ENCODE results near the gene TNS4. TPM values are rescaled to one million over a fixed set of nuclear protein-coding genes. Genes with fewer than 3 reads are reported as not detected.

The TNS4 gene
- total RNA-seq, 1 donor from 2014 or later: not detected

- peaks cover 46% of the 10 kb centered on the region for H3K4me1 ChIP-seq
- no peaks in the 10 kb centered on the region for H3K27me3 ChIP-seq (ENCODE audit: low read depth)
- no peak for TF ChIP-seq CTCF (IDR thresholded peaks at IDR 0.05; ENCODE audit: borderline replicate concordance)
- DNase-seq: no peak
- H3K9me3 ChIP-seq (replicated peaks): peaks cover 4% of the 10 kb centered on the region
- H3K27ac ChIP-seq (replicated peaks): no peak overlapping the region
- H3K36me3 ChIP-seq: no peaks in the 10 kb centered on the region
- H3K4me3 ChIP-seq: no peak overlapping the region
- intact Hi-C loops (cut with micrococcal nuclease): loop anchor here (10.0 kb wide), 1 partner anchor 86 kb away; the partner anchor contains the start of gene IGFBP4
These were observed 29.1 kb upstream of the TNS4 start for GRCh38 chr17:40530531-40530994.

GRCh38 chr17:40529991-40530390, 28.6 kb upstream of the TNS4 start:
- Histone ChIP-seq H3K36me3 (no peaks in the 10 kb centered on the region), H3K9me3 (replicated peaks) (peaks cover 10% of the 10 kb centered on the region), H3K4me3 (no peak overlapping the region), H3K27ac (replicated peaks) (no peak overlapping the region), H3K27me3 (ENCODE audit: low read depth) (no peaks in the 10 kb centered on the region), H3K4me1 (peaks cover 40% of the 10 kb centered on the region)
- no peak for TF ChIP-seq CTCF (IDR thresholded peaks at IDR 0.05; ENCODE audit: borderline replicate concordance)
- no peak for DNase-seq
- intact Hi-C loops (cut with micrococcal nuclease): loop anchor here (10.0 kb wide), 1 partner anchor 85 kb away; the partner anchor contains the start of gene IGFBP4

DNA sequence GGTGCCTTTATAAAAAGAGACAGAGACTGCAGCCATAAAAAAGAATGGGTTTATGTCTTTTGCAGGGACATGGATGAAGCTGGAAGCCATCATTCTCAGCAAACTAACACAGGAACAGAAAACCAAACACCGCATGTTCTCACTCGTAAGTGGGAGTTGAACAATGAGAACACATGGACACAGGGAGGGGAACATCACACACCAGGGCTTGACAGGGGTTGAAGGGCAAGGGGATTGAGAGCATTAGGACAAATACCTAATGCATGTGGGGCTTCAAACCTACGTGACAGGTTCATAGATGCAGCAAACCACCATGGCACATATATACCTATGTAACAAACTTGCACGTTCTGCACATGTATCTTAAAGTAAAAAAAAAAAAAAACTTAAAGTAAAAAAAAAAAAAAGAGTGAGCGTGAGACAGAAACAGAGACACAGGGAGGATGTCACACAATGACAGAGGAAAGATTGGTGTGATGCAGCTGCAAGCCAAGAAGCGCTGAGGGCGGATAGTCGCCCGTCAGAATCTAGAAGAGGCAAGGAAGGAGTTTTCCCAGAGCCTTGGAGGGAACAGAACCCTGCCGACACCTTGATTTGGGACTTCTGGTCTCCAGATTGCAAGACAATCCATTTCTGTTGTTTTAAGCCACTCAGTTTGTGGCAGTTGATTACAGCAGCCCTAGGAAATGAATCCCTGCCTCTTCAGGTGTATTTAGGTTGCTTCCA, 27.4 kb upstream of the TNS4 start:
- Histone ChIP-seq H3K36me3 (no peaks in the 10 kb centered on the region), H3K27me3 (ENCODE audit: low read depth) (no peaks in the 10 kb centered on the region), H3K9me3 (replicated peaks) (peaks cover 11% of the 10 kb centered on the region), H3K4me3 (no peak overlapping the region), H3K27ac (replicated peaks) (no peak overlapping the region), H3K4me1 (peaks cover 31% of the 10 kb centered on the region)
- no peak for DNase-seq
- TF ChIP-seq CTCF (IDR thresholded peaks at IDR 0.05; ENCODE audit: borderline replicate concordance): no peak
- intact Hi-C loops (cut with micrococcal nuclease): no loop called here

GRCh38 chr17:40526668-40527067, 25.2 kb upstream of the TNS4 start:
- Histone ChIP-seq H3K27ac (replicated peaks) (no peak overlapping the region), H3K27me3 (ENCODE audit: low read depth) (peaks cover 4% of the 10 kb centered on the region), H3K9me3 (replicated peaks) (peaks cover 11% of the 10 kb centered on the region), H3K4me3 (no peak overlapping the region), H3K36me3 (no peaks in the 10 kb centered on the region), H3K4me1 (peaks cover 11% of the 10 kb centered on the region)
- intact Hi-C loops (cut with micrococcal nuclease): no loop called here
- no peak for TF ChIP-seq CTCF (IDR thresholded peaks at IDR 0.05; ENCODE audit: borderline replicate concordance)
- DNase-seq: no peak

DNA sequence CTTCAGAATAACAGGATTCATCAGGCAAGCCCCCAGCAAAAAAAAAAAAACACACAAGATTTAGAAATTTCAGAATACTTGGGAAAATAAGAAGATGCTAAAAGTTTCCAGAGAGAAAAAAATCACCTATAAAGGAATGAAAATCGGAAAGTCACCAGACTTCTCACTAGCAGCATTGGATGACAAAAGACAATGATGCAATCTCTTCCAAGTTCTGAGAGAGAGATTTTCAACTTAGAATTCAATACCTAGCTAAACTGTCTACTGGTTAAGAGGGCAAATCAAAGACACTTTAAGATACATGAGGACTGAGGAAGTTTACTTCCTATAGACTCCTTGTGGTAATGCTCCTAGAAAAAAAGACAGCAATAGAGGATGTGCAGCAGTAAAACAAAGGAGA, 23.9 kb upstream of the TNS4 start:
- no peak overlapping the region for H3K27ac ChIP-seq (replicated peaks)
- intact Hi-C loops (cut with micrococcal nuclease): no loop called here
- DNase-seq: no peak
- H3K4me1 ChIP-seq: peaks cover 7% of the 10 kb centered on the region
- TF ChIP-seq CTCF (IDR thresholded peaks at IDR 0.05; ENCODE audit: borderline replicate concordance): no peak
- peaks cover 11% of the 10 kb centered on the region for H3K9me3 ChIP-seq (replicated peaks)
- peaks cover 12% of the 10 kb centered on the region for H3K27me3 ChIP-seq (ENCODE audit: low read depth)
- H3K4me3 ChIP-seq: no peak overlapping the region
- no peaks in the 10 kb centered on the region for H3K36me3 ChIP-seq

Measured in left ventricle myocardium inferior (tissue), 1 donor.